ENCODE measurements around the gene DCDC1. TPM values are rescaled to one million over a fixed set of nuclear protein-coding genes. Genes with fewer than 3 reads are reported as not detected.

DCDC1 gene
- total and polyA plus RNA-seq, 12 donors, result 0.01 to 0.18 (median 0.09) TPM; not detected in 9

GRCh38 chr11:30991376-30991775 lies 378.2 kb downstream of the DCDC1 start:
- TF ChIP-seq, protein P1, sequence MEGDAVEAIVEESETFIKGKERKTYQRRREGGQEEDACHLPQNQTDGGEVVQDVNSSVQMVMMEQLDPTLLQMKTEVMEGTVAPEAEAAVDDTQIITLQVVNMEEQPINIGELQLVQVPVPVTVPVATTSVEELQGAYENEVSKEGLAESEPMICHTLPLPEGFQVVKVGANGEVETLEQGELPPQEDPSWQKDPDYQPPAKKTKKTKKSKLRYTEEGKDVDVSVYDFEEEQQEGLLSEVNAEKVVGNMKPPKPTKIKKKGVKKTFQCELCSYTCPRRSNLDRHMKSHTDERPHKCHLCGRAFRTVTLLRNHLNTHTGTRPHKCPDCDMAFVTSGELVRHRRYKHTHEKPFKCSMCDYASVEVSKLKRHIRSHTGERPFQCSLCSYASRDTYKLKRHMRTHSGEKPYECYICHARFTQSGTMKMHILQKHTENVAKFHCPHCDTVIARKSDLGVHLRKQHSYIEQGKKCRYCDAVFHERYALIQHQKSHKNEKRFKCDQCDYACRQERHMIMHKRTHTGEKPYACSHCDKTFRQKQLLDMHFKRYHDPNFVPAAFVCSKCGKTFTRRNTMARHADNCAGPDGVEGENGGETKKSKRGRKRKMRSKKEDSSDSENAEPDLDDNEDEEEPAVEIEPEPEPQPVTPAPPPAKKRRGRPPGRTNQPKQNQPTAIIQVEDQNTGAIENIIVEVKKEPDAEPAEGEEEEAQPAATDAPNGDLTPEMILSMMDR (IDR thresholded peaks at IDR 0.05), result no peak
- Histone ChIP-seq H3K36me3 (no peaks in the 10 kb centered on the region), H3K4me1 (no peaks in the 10 kb centered on the region), H3K27ac (no peak overlapping the region), H3K9me3 (no peaks in the 10 kb centered on the region), H3K27me3 (no peaks in the 10 kb centered on the region), H3K4me3 (no peak overlapping the region)
- no peak for ATAC-seq
- intact Hi-C loops (cut with DNase I), result no loop called here
- 89 to 92% methylated on average over 4 of the region's 4 CpGs for WGBS, 2 donors
- DNase-seq, result no peak

GRCh38 chr11:30990625-30991296 lies 378.8 kb downstream of the DCDC1 start:
- no peak overlapping the region for H3K27ac ChIP-seq
- no peak for DNase-seq
- H3K4me1 ChIP-seq, result no peaks in the 10 kb centered on the region
- peaks cover 0 to 2% (median 0%) of the 10 kb centered on the region in 11 donors for H3K9me3 ChIP-seq
- ATAC-seq, result no peak
- H3K4me3 ChIP-seq, result no peak overlapping the region
- TF ChIP-seq, protein P1 (IDR thresholded peaks at IDR 0.05), result no peak
- 79 to 82% methylated on average over 7 of the region's 7 CpGs for WGBS, 2 donors
- H3K36me3 ChIP-seq, result no peaks in the 10 kb centered on the region
- no peaks in the 10 kb centered on the region for H3K27me3 ChIP-seq
- intact Hi-C loops (cut with DNase I), result no loop called here

DNA sequence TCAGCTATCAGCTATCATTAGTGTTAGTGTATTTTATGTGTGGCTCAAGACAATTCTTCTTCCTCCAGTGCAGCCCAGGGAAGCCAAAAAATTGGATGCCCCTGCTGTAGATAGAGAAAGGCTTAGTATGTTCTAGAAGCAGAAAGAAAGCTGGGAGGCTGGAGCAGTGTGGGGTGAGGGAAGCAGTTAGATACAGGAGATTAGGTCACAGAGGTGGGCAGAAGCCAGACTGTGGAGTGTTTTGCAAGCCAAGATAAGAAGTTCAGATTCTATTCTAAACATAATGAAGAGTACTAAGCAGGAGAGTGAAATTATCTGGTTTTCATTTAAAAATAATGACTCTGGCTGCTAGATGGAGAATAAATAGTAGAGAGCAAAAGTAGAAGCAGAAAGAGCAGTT lies 381.7 kb downstream of the DCDC1 start:
- DNase-seq (no peak), ATAC-seq (no peak)
- no peaks in the 10 kb centered on the region for H3K27me3 ChIP-seq
- peaks cover 0 to 5% (median 0%) of the 10 kb centered on the region in 11 donors for H3K9me3 ChIP-seq
- intact Hi-C loops (cut with DNase I), result no loop called here
- TF ChIP-seq, protein P1 (IDR thresholded peaks at IDR 0.05), result no peak
- H3K36me3 ChIP-seq, result no peaks in the 10 kb centered on the region
- H3K4me1 ChIP-seq, result peaks cover 0 to 10% (median 0%) of the 10 kb centered on the region in 9 donors
- H3K27ac ChIP-seq, result no peak overlapping the region
- no peak overlapping the region for H3K4me3 ChIP-seq

DNA sequence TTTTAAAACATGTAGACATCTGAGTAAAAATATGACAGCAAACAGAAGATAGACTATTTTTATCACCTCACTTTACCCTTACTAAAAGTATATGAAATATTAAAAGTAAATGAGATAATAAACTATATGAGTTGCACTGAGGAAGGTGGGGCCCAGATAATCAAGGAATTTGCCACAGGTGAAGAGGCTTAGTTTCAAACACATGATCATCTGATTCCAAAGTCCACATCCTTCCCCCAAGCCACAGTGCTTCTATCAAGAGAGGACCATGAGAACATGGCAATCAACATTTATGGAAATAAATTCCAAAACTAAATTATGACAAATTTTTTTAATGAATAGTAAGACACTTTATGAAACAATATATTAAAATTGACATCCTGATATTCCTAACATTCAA lies 384.0 kb downstream of the DCDC1 start:
- peaks cover 0 to 10% (median 0%) of the 10 kb centered on the region in 9 donors for H3K4me1 ChIP-seq
- DNase-seq (no peak), ATAC-seq (no peak)
- TF ChIP-seq, protein P1 (IDR thresholded peaks at IDR 0.05), result no peak
- H3K9me3 ChIP-seq, result peaks cover 0 to 5% (median 0%) of the 10 kb centered on the region in 11 donors
- intact Hi-C loops (cut with DNase I), result no loop called here
- no peaks in the 10 kb centered on the region for H3K36me3 ChIP-seq
- H3K4me3 ChIP-seq, result no peak overlapping the region
- H3K27me3 ChIP-seq, result no peaks in the 10 kb centered on the region
- H3K27ac ChIP-seq, result peak overlapping the region in 1 of 10 donors; percentile 71

All from heart right ventricle (tissue), 16 donors.